ENCODE data around the gene CES3.

The CES3 gene

GRCh38 chr16:67023689-67024088 is 62.6 kb downstream of the CES3 start:
- Histone ChIP-seq H3K27me3 (ENCODE audit: low read length) (no peaks in the 10 kb centered on the region), H3K4me3 (ENCODE audit: insufficient read depth, low read length, poor library complexity, severe bottlenecking) (no peak overlapping the region), H3K27ac (ENCODE audit: low read depth, low read length) (no peak overlapping the region), H2AFZ (ENCODE audit: low read depth, low read length, severe bottlenecking) (no peak overlapping the region), H3K4me2 (ENCODE audit: low read depth, low read length, poor library complexity, severe bottlenecking) (no peak overlapping the region), H3K9me3 (ENCODE audit: insufficient read depth, low read length) (no peaks in the 10 kb centered on the region), H3K9ac (ENCODE audit: low read length) (no peak overlapping the region), H3K9me2 (replicated peaks; ENCODE audit: insufficient read depth, low read length) (no peaks in the 10 kb centered on the region), H3K36me3 (ENCODE audit: low read length) (no peaks in the 10 kb centered on the region), H3F3A (ENCODE audit: insufficient read depth) (no peaks in the 10 kb centered on the region; the same call in 1 of the 2 replicates), H4K20me1 (ENCODE audit: low read depth, low read length) (no peaks in the 10 kb centered on the region), H3K79me2 (ENCODE audit: insufficient read depth, low read length) (no peaks in the 10 kb centered on the region)
- no peak for TF ChIP-seq CTCF (IDR thresholded peaks at IDR 0.05; ENCODE audit: insufficient read depth, low read length, poor library complexity, severe bottlenecking)
- TF ChIP-seq EZH2phosphoT487 (conservative IDR thresholded peaks at IDR 0.05; ENCODE audit: low read length) = no peak
